HepG2 (cell line): ENCODE results near the gene IPO9.

Source experiments
- CTCF ChIP-seq: sonication (generic); formaldehyde crosslinking; IDR thresholded peaks from 2 replicates; pipeline ENCODE4 v1.5.0; 2020; ENCODE audit warnings: mild to moderate bottlenecking, missing genetic modification reagents, moderate library complexity
- EP300 ChIP-seq, 3 experiments: sonication (generic) in 1 of 3; formaldehyde crosslinking in 1 of 3; IDR thresholded peaks; 2 replicates each; pipeline versions ENCODE4 v1.5.1 to v1.6.1; 2011 to 2020; ENCODE audit warnings: low read depth in 2 of 3, low read length in 2 of 3, borderline replicate concordance in 1 of 3, improper control_type of control experiment in 1 of 3, mild to moderate bottlenecking in 1 of 3, missing genetic modification reagents in 1 of 3, moderate library complexity in 1 of 3
- FOXM1 ChIP-seq: sonication (generic); formaldehyde crosslinking; IDR thresholded peaks from 2 replicates; pipeline ENCODE4 v1.5.0; 2020; ENCODE audit warnings: missing genetic modification reagents
- NFATC3 ChIP-seq: sonication (generic); formaldehyde crosslinking; IDR thresholded peaks from 2 replicates; pipeline ENCODE4 v1.5.1; 2020; ENCODE audit warnings: mild to moderate bottlenecking, missing genetic modification reagents
- NFE2L1 ChIP-seq: sonication (generic); formaldehyde crosslinking; IDR thresholded peaks from 2 replicates; pipeline ENCODE4 v1.4.0; 2020; ENCODE audit warnings: missing genetic modification reagents, mild to moderate bottlenecking, borderline replicate concordance
- RFX5 ChIP-seq: IDR thresholded peaks from 2 replicates; pipeline ENCODE4 v1.6.1; 2011; ENCODE audit warnings: low read depth, low read length, improper control_type of control experiment
- ZFP41 ChIP-seq: sonication (generic); formaldehyde crosslinking; IDR thresholded peaks from 2 replicates; pipeline ENCODE4 v1.4.0; 2020; ENCODE audit warnings: mild to moderate bottlenecking, missing genetic modification reagents, borderline replicate concordance
- ZNF766 ChIP-seq: sonication (generic); formaldehyde crosslinking; IDR thresholded peaks from 2 replicates; pipeline ENCODE4 v1.5.0; 2020; ENCODE audit warnings: missing genetic modification reagents, borderline replicate concordance

- TF ChIP-seq NFATC3 (CRISPR knock-in tag) (no peak), FOXM1 (CRISPR knock-in tag) (no peak), RFX5 (no peak), ZNF766 (no peak), NFE2L1 (no peak), EP300 (IDR thresholded peaks at IDR 0.05; ENCODE audit: low read depth in 2 of 2, low read length in 2 of 2) (no peak), EP300 (CRISPR knock-in tag; IDR thresholded peaks at IDR 0.05; ENCODE audit: borderline replicate concordance) (no peak), ZFP41 (CRISPR knock-in tag) (no peak), CTCF (CRISPR knock-in tag) (no peak)
Measured at GRCh38 chr1:201820413-201820812, 8.5 kb upstream of the IPO9 start.
